ENCODE measurements around the gene SYT14.
"Not testable (repeated sequence)": the region's sequence is repeated elsewhere in the genome, so short reads cannot be mapped to it uniquely, and the experiment has no call there.

SYT14 gene

DNA sequence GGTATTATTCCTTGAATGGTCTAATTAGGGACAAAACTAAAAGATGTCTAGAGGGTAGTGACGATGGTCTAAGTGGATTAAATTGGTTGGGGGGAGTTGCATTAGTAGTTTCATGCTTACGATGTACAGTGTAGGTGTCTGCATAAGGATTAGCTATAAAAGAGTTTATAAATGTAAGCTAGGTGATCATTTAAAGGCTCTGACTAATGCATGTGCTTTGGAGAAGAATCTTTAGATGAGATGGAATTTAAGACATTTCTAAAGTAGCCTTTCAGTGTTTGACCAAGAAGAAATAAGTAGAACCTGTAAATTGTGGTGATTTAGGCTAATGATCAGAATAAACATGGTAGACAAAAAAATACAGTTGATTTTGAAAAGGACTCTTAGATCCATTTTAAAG, 7.4 kb downstream of the SYT14 start:
- DNase-seq, result no peak

GRCh38 chr1:209948155-209948554, 10.1 kb downstream of the SYT14 start:
- no peak for DNase-seq

DNA sequence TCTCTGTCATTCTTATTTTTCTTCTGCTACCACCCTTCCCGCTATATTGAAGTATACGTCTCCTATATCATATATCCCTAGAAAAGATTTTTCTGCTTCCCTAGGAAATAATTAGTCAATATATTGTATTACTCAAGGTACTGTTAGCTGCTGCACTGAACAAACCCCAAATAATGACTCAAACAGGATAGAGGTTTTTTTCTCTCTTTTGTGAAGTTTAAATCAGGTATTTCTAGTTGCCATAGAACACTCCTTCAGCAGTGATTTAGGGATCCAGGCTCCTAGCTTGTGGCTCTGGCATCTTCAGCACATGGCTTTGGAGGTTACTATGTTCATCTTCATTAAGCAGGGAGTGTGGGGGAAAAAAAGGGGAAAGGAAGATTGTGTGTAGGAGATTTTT, 18.1 kb downstream of the SYT14 start:
- DNase-seq, result no peak

GRCh38 chr1:209959623-209960022, 21.6 kb downstream of the SYT14 start:
- no peak for DNase-seq

DNA sequence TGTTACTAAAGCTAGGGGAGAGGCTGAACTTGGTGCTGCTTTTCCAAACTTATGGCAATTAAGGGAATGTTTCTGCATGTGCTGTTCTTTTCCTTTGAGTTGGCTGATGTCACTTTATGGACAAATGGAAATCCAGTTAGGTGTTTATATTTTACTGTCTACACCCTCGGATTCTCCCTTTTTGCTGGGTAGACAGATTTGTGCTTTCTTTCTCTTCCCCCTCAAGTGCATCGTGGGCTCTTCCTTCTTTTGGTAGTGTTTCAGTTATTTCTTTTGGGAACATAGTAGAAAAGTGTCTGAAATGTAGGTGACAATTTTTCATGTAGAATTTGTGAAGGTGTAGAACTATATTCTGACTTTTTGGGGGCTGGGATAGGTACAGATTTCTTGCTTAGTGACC, 22.9 kb downstream of the SYT14 start:
- DNase-seq, result no peak

DNA sequence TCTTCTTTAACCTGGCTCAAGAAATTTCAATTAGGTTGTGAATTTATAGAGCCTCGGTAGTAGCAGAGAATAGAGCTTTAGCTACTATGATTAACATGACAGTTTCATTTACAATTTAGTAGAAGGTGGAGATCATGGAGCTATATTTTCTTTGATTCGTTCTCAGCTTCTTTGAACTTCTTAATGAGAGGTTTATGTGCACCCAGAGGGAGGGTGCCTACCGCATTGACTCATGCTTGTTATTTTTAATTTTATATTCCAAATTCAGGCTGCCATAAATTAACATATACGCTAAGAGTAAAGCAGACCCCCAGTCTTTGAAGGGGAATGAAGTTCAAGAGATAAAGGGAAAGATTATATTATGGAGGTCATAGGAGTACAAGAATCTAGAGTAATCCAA, 24.4 kb downstream of the SYT14 start:
- DNase-seq, result no peak

GRCh38 chr1:209962856-209963255, 24.8 kb downstream of the SYT14 start:
- no peak for DNase-seq

- DNase-seq, result no peak
These were observed 28.0 kb downstream of the SYT14 start for GRCh38 chr1:209965996-209966395.

- DNase-seq, result not testable (repeated sequence)
These were observed 40.7 kb downstream of the SYT14 start for GRCh38 chr1:209978721-209979120.

DNA sequence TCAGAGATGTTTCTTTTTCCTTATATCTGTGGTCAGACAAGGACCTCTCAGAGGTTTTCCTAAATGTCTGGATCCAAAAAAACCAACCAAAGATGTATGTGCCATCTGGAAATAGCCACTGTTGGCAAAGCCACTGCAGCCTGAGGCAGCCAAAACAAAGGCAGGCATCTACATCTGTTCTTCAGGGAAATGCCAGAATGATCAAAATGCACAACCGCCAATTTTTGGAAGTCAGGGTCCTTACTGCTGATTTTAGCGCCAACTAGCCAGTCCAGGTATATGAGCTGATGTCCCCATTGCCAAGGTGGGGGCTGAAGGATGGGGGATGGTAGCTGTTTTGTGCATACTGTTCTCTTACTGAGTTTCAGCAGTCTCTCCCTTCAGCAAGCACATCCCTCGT, 45.9 kb downstream of the SYT14 start:
- DNase-seq, result no peak

- DNase-seq, result no peak
These were observed 47.0 kb downstream of the SYT14 start for GRCh38 chr1:209985002-209985401.

DNA sequence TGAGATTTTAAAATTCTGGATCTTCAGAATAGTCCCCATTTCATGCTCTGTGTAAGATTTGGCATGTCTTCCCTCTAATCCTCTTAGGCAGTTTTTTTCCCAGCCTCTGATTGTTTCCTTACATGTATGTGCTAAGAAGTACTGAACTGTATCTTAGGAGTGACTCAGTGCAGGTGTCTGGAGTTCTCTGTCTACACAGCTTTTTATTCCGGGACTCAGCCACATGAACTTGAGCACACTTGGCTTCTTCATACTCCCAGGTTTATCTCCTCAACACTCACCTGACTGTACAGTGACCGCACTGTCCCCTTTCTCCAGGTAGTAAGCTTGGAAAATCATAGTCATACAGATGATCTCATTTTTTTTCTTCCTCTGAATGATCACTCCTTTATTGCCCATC, 50.7 kb downstream of the SYT14 start:
- DNase-seq, result no peak

DNA sequence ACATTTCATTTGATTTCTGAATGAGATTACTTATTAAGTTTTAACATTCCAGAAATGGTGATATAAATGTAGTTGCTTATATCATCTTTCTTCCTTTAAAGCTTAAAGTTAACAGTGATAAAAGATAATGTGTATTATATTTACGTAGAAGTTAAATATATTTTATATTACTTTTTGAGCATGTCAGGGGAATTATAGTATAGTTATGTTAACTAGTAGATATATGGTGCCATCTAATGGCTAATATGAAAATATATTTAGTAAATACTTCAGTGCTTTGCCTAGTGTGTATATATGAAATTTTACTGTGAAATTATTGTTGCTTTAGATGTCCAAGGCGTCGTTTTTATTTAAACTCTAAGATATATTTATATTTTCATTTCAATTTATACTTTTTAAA, 51.5 kb downstream of the SYT14 start:
- DNase-seq, result peak; percentile 58

GRCh38 chr1:209993061-209993830, 55.2 kb downstream of the SYT14 start:
- no peak for DNase-seq

GRCh38 chr1:209996348-209996747, 58.3 kb downstream of the SYT14 start:
- DNase-seq, result no peak

GRCh38 chr1:209999005-209999404, 61.0 kb downstream of the SYT14 start:
- no peak for DNase-seq

DNA sequence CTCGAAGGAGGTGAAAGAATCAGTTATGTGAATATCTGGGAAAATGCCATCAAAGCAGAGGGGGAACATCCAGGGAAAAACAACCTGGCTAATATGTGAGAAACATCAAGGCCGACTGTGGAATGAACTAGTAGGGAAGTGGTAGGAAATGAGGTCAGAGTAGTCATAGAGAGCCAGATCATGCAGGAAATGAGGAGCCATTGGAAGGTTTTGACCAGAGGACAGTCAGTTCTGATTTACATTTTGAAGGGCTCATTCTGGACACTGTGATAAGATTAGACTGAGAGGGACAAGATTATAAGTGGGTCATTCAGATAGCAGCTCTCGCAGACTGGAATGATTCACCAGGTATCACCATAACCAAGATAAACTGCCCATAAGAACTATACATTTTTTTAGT, 63.7 kb downstream of the SYT14 start:
- no peak for DNase-seq

DNA sequence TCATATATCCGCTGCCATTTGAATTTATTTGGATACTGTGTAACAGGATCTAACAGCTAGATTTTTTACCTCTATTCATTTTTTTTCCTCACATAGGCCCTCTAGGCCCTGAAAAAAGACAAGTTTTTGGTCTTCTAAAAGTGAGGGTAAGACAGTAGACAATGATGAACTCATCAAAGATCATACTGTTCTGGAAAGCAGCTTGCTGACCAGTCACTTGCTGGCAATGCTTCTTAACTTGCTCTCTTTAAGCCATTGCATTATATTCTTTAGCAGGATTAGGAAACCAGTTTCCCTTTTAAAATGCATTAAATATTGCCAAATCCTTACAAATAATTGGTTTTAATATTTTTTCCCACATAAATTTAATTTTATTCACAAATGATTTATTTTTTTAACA, 65.5 kb downstream of the SYT14 start:
- no peak for DNase-seq

GRCh38 chr1:210010161-210010560, 72.1 kb downstream of the SYT14 start:
- DNase-seq, result no peak

DNA sequence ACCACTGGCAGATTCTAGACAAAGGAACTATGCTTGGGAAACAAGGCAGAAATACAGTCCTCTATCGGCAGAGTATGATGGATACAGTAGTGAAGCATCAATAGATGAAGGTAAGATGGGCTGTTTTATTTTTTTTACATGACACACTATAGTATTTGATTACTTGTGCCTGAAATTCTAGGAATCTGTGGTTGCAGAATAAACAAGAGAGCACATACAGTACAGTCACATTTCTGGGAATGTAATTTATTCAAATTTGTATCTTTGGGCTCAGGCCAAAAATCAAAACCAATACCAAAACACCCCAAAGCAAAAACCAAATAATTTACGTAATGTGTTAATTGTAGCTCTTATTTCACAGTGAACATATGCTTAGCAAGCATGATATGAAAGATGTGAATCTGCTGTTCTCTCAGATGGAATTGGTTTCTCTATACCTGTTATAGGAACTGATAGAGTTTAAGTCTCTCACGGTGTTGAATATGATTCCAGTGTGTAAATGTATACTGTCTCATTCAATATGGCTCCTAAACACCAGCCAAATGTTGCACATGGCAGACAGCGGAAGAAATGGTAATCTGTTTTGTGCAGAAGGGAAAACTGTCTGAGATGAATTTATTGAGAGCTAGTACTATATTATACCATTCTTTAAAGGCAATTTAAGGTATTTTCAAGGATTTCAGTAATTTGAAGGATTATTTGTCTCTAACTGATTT, 83.3 kb downstream of the SYT14 start:
- no peak for DNase-seq

DNA sequence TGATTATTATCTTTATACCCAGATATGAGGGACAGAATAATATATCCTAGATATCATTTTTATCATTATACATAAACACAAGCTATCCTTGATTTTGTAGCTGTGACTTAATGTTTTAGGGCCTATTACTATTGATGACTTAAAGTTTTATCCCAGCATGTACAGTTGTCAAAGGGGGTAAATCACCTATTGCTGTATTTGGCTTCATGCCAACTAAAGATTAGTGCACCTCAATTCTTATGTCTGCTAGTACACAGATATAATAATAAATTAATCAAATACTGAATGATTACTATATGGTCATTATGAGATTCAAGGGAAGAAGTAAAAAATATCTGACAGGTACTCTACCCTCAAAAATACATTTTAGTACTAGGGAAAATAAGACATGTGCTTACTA, 84.0 kb downstream of the SYT14 start:
- no peak for DNase-seq

DNA sequence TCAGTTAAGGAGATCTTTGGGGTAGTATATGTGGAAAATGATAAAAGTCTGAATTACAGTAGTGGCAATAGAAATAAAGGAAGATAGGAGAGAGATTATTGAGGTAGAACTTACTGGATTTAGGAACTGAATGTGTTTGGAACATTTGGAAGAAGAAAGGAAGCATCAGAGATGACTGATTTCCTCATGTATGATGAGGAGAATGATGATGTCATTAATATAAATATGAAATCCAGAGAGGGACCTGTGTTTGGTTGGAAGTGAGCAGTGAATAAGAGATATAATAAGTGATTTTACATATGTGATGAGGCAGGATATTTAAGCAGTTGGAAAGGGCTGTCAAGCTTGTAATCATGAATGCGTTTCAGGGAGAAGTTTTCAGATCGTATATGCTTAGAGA, 86.3 kb downstream of the SYT14 start:
- no peak for DNase-seq

DNA sequence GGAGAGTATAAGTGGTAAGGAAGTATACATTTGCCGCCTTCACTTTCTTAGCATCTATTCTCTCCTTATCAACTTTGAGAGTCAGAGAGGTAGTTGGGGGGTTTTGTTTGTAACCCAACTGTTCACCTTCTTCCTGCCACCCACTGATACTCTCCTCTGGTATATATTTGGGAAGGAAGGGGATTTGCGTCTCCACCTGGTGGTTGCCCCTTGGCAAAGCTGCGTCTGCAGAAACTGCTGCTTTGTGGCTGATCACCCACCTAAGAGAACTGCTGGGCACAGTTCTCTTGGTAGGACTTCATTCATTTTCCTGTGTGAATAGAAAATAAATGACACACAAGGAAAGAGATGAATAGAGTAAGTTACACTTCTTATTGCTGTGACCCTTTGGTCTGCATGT, 87.0 kb downstream of the SYT14 start:
- no peak for DNase-seq

GRCh38 chr1:210025870-210026269, 87.9 kb downstream of the SYT14 start:
- DNase-seq, result no peak

DNA sequence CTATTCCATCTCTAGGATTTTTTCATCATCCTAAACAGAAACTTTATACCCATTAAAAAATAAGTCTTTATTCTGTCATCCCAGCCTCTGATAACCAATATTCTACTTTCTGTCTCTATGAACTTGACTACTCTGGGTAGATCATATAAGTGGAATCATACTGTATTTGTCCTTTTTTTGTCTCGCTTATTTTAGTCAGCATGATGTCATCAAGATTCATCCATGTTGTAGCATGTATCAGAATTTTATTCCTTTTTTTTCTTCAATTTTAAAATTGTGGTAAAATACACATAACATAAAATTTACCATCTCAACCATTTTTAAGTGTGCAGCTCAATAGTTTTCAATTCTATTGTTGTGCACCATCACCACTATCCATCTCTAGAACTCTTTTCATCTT, 90.0 kb downstream of the SYT14 start:
- no peak for DNase-seq

All from hematopoietic multipotent progenitor cell treated with erythropoietin and hydrocortisone succinate and interleukin-3 and kit ligand, for 4 days (in vitro differentiated cells).